Activated CD4-positive, alpha-beta memory T cell treated with anti-CD3 and anti-CD28 coated beads, Interleukin-2, amount 10 ng/mL, durations not matched to agents 7 days and 5 days (primary cell): ENCODE results near the gene CEP131. TPM values are rescaled to one million over a fixed set of nuclear protein-coding genes. Genes with fewer than 3 reads are reported as not detected.

Experiments
- CTCF ChIA-PET: fragments of 350-600 bp; sonication (Branson Sonifier 250); formaldehyde crosslinking; loops from one replicate; lab custom pipeline; 2021; ENCODE audit warnings: antibody characterized with exemption, inconsistent platforms; lab: Charles Lee
- POLR2A ChIA-PET: fragments of 350-600 bp; sonication (Branson Sonifier 250); formaldehyde crosslinking; loops from one replicate; lab custom pipeline; 2021; ENCODE audit warnings: antibody characterized with exemption; lab: Charles Lee
- DNase-seq: peaks from one replicate; pipeline ENCODE4 v3.0.0-alpha.2; 2020
- H3K27ac Mint-ChIP-seq: one replicate; pipeline ENCODE4 v1.8.0; 2021; ENCODE audit warnings: mild to moderate bottlenecking, mixed read lengths
- H3K27me3 Mint-ChIP-seq: one replicate; pipeline ENCODE4 v1.8.0; 2021; ENCODE audit warnings: mixed read lengths
- H3K36me3 Mint-ChIP-seq: one replicate; pipeline ENCODE4 v1.8.0; 2021; ENCODE audit warnings: low read depth, mixed read lengths
- H3K4me1 Mint-ChIP-seq: one replicate; pipeline ENCODE4 v1.8.0; 2021; ENCODE audit warnings: mixed read lengths
- H3K4me3 Mint-ChIP-seq: one replicate; pipeline ENCODE4 v1.8.0; 2021; ENCODE audit warnings: mild to moderate bottlenecking, mixed read lengths
- H3K9me3 Mint-ChIP-seq: one replicate; pipeline ENCODE4 v1.8.0; 2021; ENCODE audit warnings: mixed read lengths
- total RNA-seq, 2 experiments: library from RNA; stranded (reverse); gene quantifications; one replicate each; pipeline ENCODE4 v1.2.3, GENCODE V29; 2021

Gene CEP131
- total RNA-seq, 2 experiments from 2014 or later: 10.1 to 11.6 TPM

- no peak overlapping the region for H3K27ac Mint-ChIP-seq
- peaks cover 8% of the 10 kb centered on the region for H3K27me3 Mint-ChIP-seq
- H3K4me3 Mint-ChIP-seq: no peak overlapping the region
- H3K4me1 Mint-ChIP-seq: no peaks in the 10 kb centered on the region
- no peaks in the 10 kb centered on the region for H3K36me3 Mint-ChIP-seq
- POLR2A ChIA-PET: no interaction called here
- no peaks in the 10 kb centered on the region for H3K9me3 Mint-ChIP-seq
- CTCF ChIA-PET: no interaction called here
- no peak for DNase-seq
These were observed 44.4 kb downstream of the CEP131 start for GRCh38 chr17:81178136-81179091.

- Mint-ChIP-seq H3K4me3 (no peak overlapping the region), H3K27me3 (peaks cover 8% of the 10 kb centered on the region), H3K9me3 (no peaks in the 10 kb centered on the region), H3K27ac (no peak overlapping the region), H3K4me1 (no peaks in the 10 kb centered on the region), H3K36me3 (no peaks in the 10 kb centered on the region)
- no peak for DNase-seq
- ChIA-PET CTCF (no interaction called here), POLR2A (no interaction called here)
These were observed 46.1 kb downstream of the CEP131 start for GRCh38 chr17:81176666-81177065.

GRCh38 chr17:81173762-81174155 lies 49.0 kb downstream of the CEP131 start:
- no peaks in the 10 kb centered on the region for H3K36me3 Mint-ChIP-seq
- CTCF ChIA-PET: no interaction called here

GRCh38 chr17:81173052-81173761 lies 49.6 kb downstream of the CEP131 start:
- no peak overlapping the region for H3K27ac Mint-ChIP-seq
- H3K36me3 Mint-ChIP-seq: no peaks in the 10 kb centered on the region
- no peaks in the 10 kb centered on the region for H3K4me1 Mint-ChIP-seq
- no peak overlapping the region for H3K4me3 Mint-ChIP-seq
- CTCF ChIA-PET: no interaction called here
- H3K27me3 Mint-ChIP-seq: peaks cover 8% of the 10 kb centered on the region
- no peaks in the 10 kb centered on the region for H3K9me3 Mint-ChIP-seq
- POLR2A ChIA-PET: no interaction called here
- no peak for DNase-seq

More at GRCh38 chr17:81173762-81174155, 49.0 kb downstream of the CEP131 start:
- no peaks in the 10 kb centered on the region for H3K9me3 Mint-ChIP-seq
- H3K27me3 Mint-ChIP-seq: peaks cover 8% of the 10 kb centered on the region
- DNase-seq: no peak
- H3K27ac Mint-ChIP-seq: no peak overlapping the region
- no peaks in the 10 kb centered on the region for H3K4me1 Mint-ChIP-seq
- POLR2A ChIA-PET: no interaction called here
- H3K4me3 Mint-ChIP-seq: no peak overlapping the region

- H3K4me1 Mint-ChIP-seq: no peaks in the 10 kb centered on the region
- H3K27me3 Mint-ChIP-seq: peaks cover 12% of the 10 kb centered on the region
- ChIA-PET POLR2A (no interaction called here), CTCF (no interaction called here)
- no peak overlapping the region for H3K27ac Mint-ChIP-seq
- DNase-seq: no peak
- no peaks in the 10 kb centered on the region for H3K36me3 Mint-ChIP-seq
- no peaks in the 10 kb centered on the region for H3K9me3 Mint-ChIP-seq
- no peak overlapping the region for H3K4me3 Mint-ChIP-seq
These were observed 50.8 kb downstream of the CEP131 start for GRCh38 chr17:81171941-81172340.

- Mint-ChIP-seq H3K27me3 (peaks cover 13% of the 10 kb centered on the region), H3K4me1 (no peaks in the 10 kb centered on the region), H3K9me3 (no peaks in the 10 kb centered on the region), H3K4me3 (no peak overlapping the region), H3K36me3 (no peaks in the 10 kb centered on the region), H3K27ac (no peak overlapping the region)
- DNase-seq: no peak
- ChIA-PET POLR2A (no interaction called here), CTCF (no interaction called here)
These were observed 51.9 kb downstream of the CEP131 start for GRCh38 chr17:81170727-81171494.

GRCh38 chr17:81169870-81170309 lies 52.9 kb downstream of the CEP131 start:
- Mint-ChIP-seq H3K27me3 (peaks cover 10% of the 10 kb centered on the region), H3K27ac (no peak overlapping the region), H3K4me3 (no peak overlapping the region), H3K4me1 (no peaks in the 10 kb centered on the region), H3K9me3 (no peaks in the 10 kb centered on the region), H3K36me3 (no peaks in the 10 kb centered on the region)
- ChIA-PET CTCF (no interaction called here), POLR2A (no interaction called here)
- no peak for DNase-seq

GRCh38 chr17:81167638-81168037 lies 55.1 kb downstream of the CEP131 start:
- no peak for DNase-seq
- ChIA-PET POLR2A (no interaction called here), CTCF (no interaction called here)
- no peaks in the 10 kb centered on the region for H3K9me3 Mint-ChIP-seq
- peaks cover 10% of the 10 kb centered on the region for H3K27me3 Mint-ChIP-seq
- H3K4me3 Mint-ChIP-seq: no peak overlapping the region
- H3K4me1 Mint-ChIP-seq: no peaks in the 10 kb centered on the region
- H3K36me3 Mint-ChIP-seq: no peaks in the 10 kb centered on the region
- H3K27ac Mint-ChIP-seq: no peak overlapping the region

GRCh38 chr17:81167194-81167524 lies 55.6 kb downstream of the CEP131 start:
- H3K36me3 Mint-ChIP-seq: no peaks in the 10 kb centered on the region
- H3K9me3 Mint-ChIP-seq: no peaks in the 10 kb centered on the region
- POLR2A ChIA-PET: no interaction called here
- CTCF ChIA-PET: no interaction called here
- no peak overlapping the region for H3K4me3 Mint-ChIP-seq
- peaks cover 10% of the 10 kb centered on the region for H3K27me3 Mint-ChIP-seq
- no peak overlapping the region for H3K27ac Mint-ChIP-seq
- H3K4me1 Mint-ChIP-seq: no peaks in the 10 kb centered on the region
- DNase-seq: no peak

- Mint-ChIP-seq H3K9me3 (no peaks in the 10 kb centered on the region), H3K36me3 (no peaks in the 10 kb centered on the region), H3K4me1 (no peaks in the 10 kb centered on the region), H3K27me3 (peaks cover 12% of the 10 kb centered on the region), H3K4me3 (no peak within 1 kb of the TSS), H3K27ac (no peak within 1 kb of the TSS)
- POLR2A ChIA-PET: no interaction called here
- no peak for DNase-seq
- CTCF ChIA-PET: no interaction called here
These were observed 56.7 kb downstream of the CEP131 start, which contains the start of gene AATK for GRCh38 chr17:81166033-81166492. Gene AATK, minus strand, starts transcription at chr17:81166221. Its CDS starts 229 bp downstream, at chr17:81165992.

GRCh38 chr17:81165246-81166032 lies 57.3 kb downstream of the CEP131 start, which contains the start of gene PVALEF:
Gene PVALEF, plus strand, starts transcription at chr17:81165507. Its CDS starts 15,720 bp downstream, at chr17:81181227.
- ChIA-PET POLR2A (no interaction called here), CTCF (no interaction called here)
- Mint-ChIP-seq H3K9me3 (no peaks in the 10 kb centered on the region), H3K4me3 (no peak within 1 kb of the TSS), H3K36me3 (no peaks in the 10 kb centered on the region), H3K27ac (no peak within 1 kb of the TSS), H3K27me3 (peaks cover 14% of the 10 kb centered on the region), H3K4me1 (no peaks in the 10 kb centered on the region)
- no peak for DNase-seq
